Brain microvascular endothelial cell (primary cell): ENCODE measurements around the gene ERICH4.

Source experiments
- DNase-seq: peaks from one replicate; pipeline ENCODE4 v3.0.0-alpha.2; 2020
- H3K27ac ChIP-seq: fragments of 250-450 bp; sonication (Bioruptor Pico); 2 replicates; pipeline ENCODE4 v1.5.1; 2020; ENCODE audit warnings: mild to moderate bottlenecking, moderate library complexity
- H3K27me3 ChIP-seq: fragments of 250-450 bp; sonication (Bioruptor Pico); replicated peaks from 2 replicates; pipeline ENCODE4 v1.5.1; 2020; ENCODE audit warnings: mild to moderate bottlenecking
- H3K36me3 ChIP-seq: fragments of 250-450 bp; sonication (Bioruptor Pico); replicated peaks from 2 replicates; pipeline ENCODE4 v1.5.1; 2020; ENCODE audit warnings: mild to moderate bottlenecking
- H3K4me3 ChIP-seq: 2 replicates; pipeline ENCODE4 v1.5.1; 2011; ENCODE audit warnings: low read depth, mild to moderate bottlenecking, control low read depth, low read length, moderate library complexity
- CTCF ChIP-seq: IDR thresholded peaks from 2 replicates; pipeline ENCODE4 v1.5.1; 2011; ENCODE audit warnings: low read depth, mild to moderate bottlenecking, moderate library complexity, low read length, control low read depth, inconsistent platforms; ENCODE audit errors: missing control alignments
- in situ Hi-C: cut with HindIII; loops from 2 replicates; pipeline ENCODE4 v1.10.0; 2017; ENCODE audit warnings: low sequenced_read_pairs, low pct_ligation_motif_present

The ERICH4 gene

DNA sequence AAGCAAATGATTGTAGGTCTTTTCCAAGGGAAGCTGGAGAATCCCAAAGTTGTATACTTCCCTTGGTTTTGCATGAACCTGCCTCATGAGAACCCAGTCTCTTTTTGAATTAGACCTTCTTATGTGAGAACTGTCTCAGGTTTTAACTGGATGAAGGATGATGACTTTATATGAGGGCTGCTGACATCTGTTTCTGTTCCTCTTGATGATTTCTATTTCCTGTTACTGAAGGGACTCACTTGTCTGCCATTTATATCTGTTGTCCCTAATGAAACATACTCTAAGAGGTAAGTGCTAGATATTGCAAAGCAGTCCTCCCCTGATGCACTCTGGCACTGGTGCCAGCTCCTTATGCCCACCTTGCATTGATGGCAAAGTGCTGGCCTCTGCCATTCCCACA lies 33.6 kb downstream of the ERICH4 start:
- H3K36me3 ChIP-seq = no peaks in the 10 kb centered on the region
- no peak overlapping the region for H3K27ac ChIP-seq
- no peak for TF ChIP-seq CTCF
- no peak overlapping the region for H3K4me3 ChIP-seq
- H3K27me3 ChIP-seq = no peaks in the 10 kb centered on the region
- in situ Hi-C loops = no loop called here
- no peak for DNase-seq

GRCh38 chr19:41478171-41478570 lies 35.2 kb downstream of the ERICH4 start:
- Histone ChIP-seq H3K36me3 (no peaks in the 10 kb centered on the region), H3K27me3 (no peaks in the 10 kb centered on the region), H3K4me3 (no peak overlapping the region), H3K27ac (no peak overlapping the region)
- DNase-seq = no peak
- TF ChIP-seq CTCF = no peak
- in situ Hi-C loops = no loop called here

DNA sequence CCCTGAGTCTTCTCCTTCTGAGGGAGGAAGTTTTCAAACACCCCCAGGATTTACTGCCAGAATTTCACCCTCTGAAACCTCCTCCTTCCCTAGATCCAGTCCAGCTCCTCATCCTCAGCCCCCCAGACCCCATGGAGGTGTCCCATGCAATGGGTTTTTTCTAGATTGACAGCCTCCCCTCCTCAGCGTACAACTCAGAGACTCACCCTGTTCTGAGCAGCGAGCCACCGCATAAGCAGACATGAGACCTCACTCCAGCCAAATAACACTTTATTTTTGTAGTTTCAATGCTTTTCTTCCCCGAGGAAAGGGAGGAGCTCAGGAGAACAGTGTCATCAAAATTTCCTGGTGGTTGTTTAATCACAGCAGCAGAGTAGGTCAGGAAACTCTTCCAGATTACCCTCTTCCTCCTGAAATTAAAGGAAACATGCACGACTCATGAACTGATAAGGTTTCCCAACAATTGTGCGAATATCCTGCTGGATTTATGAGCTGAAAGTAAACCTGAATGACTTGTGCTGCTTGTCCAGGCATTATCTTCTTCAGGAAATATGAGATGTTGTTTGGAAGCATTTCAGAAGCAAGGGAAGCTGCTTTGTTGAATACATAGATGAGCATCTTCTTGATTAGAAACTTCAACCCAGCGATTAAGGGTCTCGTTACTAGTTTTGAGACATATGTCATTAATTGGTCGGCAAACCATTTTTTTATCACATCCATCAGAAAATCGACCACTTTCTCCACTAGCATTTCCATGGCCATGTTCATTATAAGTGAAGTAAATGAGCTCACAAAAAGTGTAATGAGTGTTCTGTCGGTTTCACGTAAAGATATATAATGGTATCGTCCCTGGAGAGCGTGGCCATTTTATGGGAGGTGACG lies 36.2 kb downstream of the ERICH4 start:
- H3K4me3 ChIP-seq = no peak overlapping the region
- no peaks in the 10 kb centered on the region for H3K27me3 ChIP-seq
- H3K36me3 ChIP-seq = no peaks in the 10 kb centered on the region
- no peak for DNase-seq
- H3K27ac ChIP-seq = no peak overlapping the region
- no peak for TF ChIP-seq CTCF
- in situ Hi-C loops = no loop called here

DNA sequence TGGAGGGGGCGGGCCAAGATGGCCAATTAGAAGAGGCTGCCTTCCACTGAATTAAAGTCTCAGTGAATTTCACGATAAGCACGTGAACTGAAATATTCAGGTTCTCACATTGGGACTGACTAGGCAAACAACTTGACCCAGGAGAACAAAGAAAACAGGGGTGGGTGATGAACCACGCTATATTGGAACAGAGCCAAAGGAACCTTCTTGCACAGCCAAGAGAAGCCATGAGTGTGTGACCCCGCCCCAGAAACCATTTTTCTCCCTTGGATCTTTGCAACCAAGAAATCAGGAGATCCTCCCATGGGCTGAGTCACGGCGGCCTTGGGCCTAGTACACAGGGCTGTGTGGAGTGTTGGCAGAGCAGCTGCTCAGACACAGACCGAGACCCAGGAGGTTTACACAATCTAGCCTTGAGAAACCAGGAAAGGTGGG lies 36.8 kb downstream of the ERICH4 start:
- no peak for DNase-seq
- Histone ChIP-seq H3K36me3 (no peaks in the 10 kb centered on the region), H3K4me3 (no peak overlapping the region), H3K27ac (no peak overlapping the region), H3K27me3 (no peaks in the 10 kb centered on the region)
- TF ChIP-seq CTCF = no peak
- in situ Hi-C loops = no loop called here

- DNase-seq = no peak
- no peaks in the 10 kb centered on the region for H3K27me3 ChIP-seq
Observed at GRCh38 chr19:41480336-41480735, 37.4 kb downstream of the ERICH4 start.

More at GRCh38 chr19:41480336-41480735, 37.4 kb downstream of the ERICH4 start:
- in situ Hi-C loops = no loop called here
- Histone ChIP-seq H3K4me3 (no peak overlapping the region), H3K36me3 (no peaks in the 10 kb centered on the region), H3K27ac (no peak overlapping the region)
- no peak for TF ChIP-seq CTCF
